HepG2 (cell line): ENCODE results near the gene HBS1L.

Experiments
- POLR2AphosphoS5 ChIP-seq: IDR thresholded peaks from 2 replicates; pipeline ENCODE4 v1.6.1; 2012; ENCODE audit warnings: low read depth, low read length
- TBL1XR1 ChIP-seq: fragments of 150-350 bp; IDR thresholded peaks from 2 replicates; pipeline ENCODE4 v1.6.1; 2014; ENCODE audit warnings: borderline replicate concordance, low read length; ENCODE audit not compliant: partially characterized antibody
- TCF12 ChIP-seq, 2 experiments: fragments of 450-650 bp in 1 of 2; sonication (generic) in 1 of 2; formaldehyde crosslinking in 1 of 2; IDR thresholded peaks; 2 replicates each; pipeline versions ENCODE4 v1.6.1 to v1.8.0; 2017 to 2022; ENCODE audit warnings: antibody characterized with exemption in 1 of 2, mild to moderate bottlenecking in 1 of 2, missing genetic modification reagents in 1 of 2, moderate library complexity in 1 of 2
- ZNF776 ChIP-seq: sonication (generic); formaldehyde crosslinking; IDR thresholded peaks from 2 replicates; pipeline ENCODE4 v1.4.0; 2020; ENCODE audit warnings: mild to moderate bottlenecking, missing genetic modification reagents
- TF ChIP-seq, protein P1 (sequence below): sonication (generic); formaldehyde crosslinking; IDR thresholded peaks from 2 replicates; pipeline ENCODE4 v1.5.0; 2020; ENCODE audit warnings: mild to moderate bottlenecking, missing genetic modification reagents, moderate library complexity
- TF ChIP-seq, protein P2 (sequence below): sonication (generic); formaldehyde crosslinking; IDR thresholded peaks from 2 replicates; pipeline ENCODE4 v1.8.0; 2023; ENCODE audit warnings: mild to moderate bottlenecking, missing genetic modification reagents

DNA sequence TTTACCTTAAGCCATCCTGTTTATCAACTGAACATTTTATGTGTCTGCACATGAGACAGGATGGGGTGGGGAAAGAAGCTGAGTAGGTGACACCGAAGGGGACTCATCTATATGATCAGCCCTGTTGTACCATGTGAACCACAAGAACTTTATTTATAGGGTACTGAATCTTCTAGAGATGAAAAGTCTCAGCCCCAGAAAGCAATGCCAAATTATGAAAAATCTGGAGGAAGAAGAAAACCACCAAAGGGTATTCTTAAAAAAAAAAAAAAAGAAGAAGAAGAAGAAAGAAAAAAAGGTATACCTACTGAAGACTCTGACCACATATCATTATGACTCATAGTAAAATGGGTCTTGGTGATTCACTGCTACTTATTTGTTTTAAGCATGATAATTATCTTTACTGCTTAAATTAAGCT lies 39.8 kb upstream of the HBS1L start:
- TF ChIP-seq ZNF776 (CRISPR knock-in tag), result no peak
- TF ChIP-seq, protein P1, sequence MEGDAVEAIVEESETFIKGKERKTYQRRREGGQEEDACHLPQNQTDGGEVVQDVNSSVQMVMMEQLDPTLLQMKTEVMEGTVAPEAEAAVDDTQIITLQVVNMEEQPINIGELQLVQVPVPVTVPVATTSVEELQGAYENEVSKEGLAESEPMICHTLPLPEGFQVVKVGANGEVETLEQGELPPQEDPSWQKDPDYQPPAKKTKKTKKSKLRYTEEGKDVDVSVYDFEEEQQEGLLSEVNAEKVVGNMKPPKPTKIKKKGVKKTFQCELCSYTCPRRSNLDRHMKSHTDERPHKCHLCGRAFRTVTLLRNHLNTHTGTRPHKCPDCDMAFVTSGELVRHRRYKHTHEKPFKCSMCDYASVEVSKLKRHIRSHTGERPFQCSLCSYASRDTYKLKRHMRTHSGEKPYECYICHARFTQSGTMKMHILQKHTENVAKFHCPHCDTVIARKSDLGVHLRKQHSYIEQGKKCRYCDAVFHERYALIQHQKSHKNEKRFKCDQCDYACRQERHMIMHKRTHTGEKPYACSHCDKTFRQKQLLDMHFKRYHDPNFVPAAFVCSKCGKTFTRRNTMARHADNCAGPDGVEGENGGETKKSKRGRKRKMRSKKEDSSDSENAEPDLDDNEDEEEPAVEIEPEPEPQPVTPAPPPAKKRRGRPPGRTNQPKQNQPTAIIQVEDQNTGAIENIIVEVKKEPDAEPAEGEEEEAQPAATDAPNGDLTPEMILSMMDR, result no peak
- TF ChIP-seq, protein P2, sequence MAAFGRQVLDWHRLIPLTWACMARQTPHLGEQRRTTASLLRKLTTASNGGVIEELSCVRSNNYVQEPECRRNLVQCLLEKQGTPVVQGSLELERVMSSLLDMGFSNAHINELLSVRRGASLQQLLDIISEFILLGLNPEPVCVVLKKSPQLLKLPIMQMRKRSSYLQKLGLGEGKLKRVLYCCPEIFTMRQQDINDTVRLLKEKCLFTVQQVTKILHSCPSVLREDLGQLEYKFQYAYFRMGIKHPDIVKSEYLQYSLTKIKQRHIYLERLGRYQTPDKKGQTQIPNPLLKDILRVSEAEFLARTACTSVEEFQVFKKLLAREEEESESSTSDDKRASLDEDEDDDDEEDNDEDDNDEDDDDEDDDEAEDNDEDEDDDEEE (CRISPR knock-in tag), result no peak
- no peak for TF ChIP-seq TBL1XR1
- no peak for TF ChIP-seq POLR2AphosphoS5
- TF ChIP-seq TCF12 (IDR thresholded peaks at IDR 0.05), result no peak
- TF ChIP-seq TCF12 (CRISPR knock-in tag; IDR thresholded peaks at IDR 0.05), result no peak
